Keratinocyte (primary cell): ENCODE results near the gene GPX3. TPM values are rescaled to one million over a fixed set of nuclear protein-coding genes. Genes with fewer than 3 reads are reported as not detected.

Experiments used
- DNase-seq: peaks from one replicate; pipeline ENCODE4 v3.0.0-alpha.2; 2011; ENCODE audit warnings: low read depth, missing footprints, low spot score
- FAIRE-seq: peaks from 2 replicates; lab custom pipeline; 2011; peaks lifted over from hg19 to GRCh38; lab: Jason Lieb, UNC
- H2AFZ ChIP-seq: 2 replicates; pipeline ENCODE4 v1.6.0; 2012; ENCODE audit warnings: low read length, control low read depth, inconsistent platforms; ENCODE audit not compliant: control insufficient read depth
- H3K27ac ChIP-seq: 2 replicates; pipeline ENCODE4 v1.5.1; 2011; ENCODE audit warnings: low read length; ENCODE audit not compliant: control insufficient read depth, insufficient read depth
- H3K27me3 ChIP-seq: 3 replicates; pipeline ENCODE4 v1.6.0; 2011; ENCODE audit warnings: low read length; ENCODE audit not compliant: control insufficient read depth, insufficient read depth; ENCODE audit errors: extremely low read depth
- H3K36me3 ChIP-seq, 2 experiments: 2 replicates in 1 of 2; 3 replicates in 1 of 2; pipeline ENCODE4 v1.5.1; 2011; ENCODE audit warnings: low read length in 2 of 2, mild to moderate bottlenecking in 1 of 2; ENCODE audit not compliant: control insufficient read depth in 2 of 2, insufficient read depth in 2 of 2; ENCODE audit errors: extremely low read depth in 1 of 2
- H3K4me1 ChIP-seq: 3 replicates; pipeline ENCODE4 v1.5.1; 2011; ENCODE audit warnings: low read length; ENCODE audit not compliant: control insufficient read depth, insufficient read depth; ENCODE audit errors: extremely low read depth
- H3K4me2 ChIP-seq: 3 replicates; pipeline ENCODE4 v1.6.0; 2011; ENCODE audit warnings: low read depth, low read length; ENCODE audit not compliant: control insufficient read depth, insufficient read depth; ENCODE audit errors: extremely low read depth
- H3K4me3 ChIP-seq, 3 experiments: fragments of 200-600 bp in 1 of 3; sonication (generic) in 1 of 3; 2 replicates in 2 of 3; 3 replicates in 1 of 3; pipeline ENCODE4 v1.5.1; 2011 to 2016; ENCODE audit warnings: low read length in 3 of 3, mild to moderate bottlenecking in 3 of 3, control low read depth in 2 of 3, inconsistent platforms in 1 of 3, low read depth in 1 of 3, mixed read lengths in 1 of 3, mixed run types in 1 of 3, moderate library complexity in 1 of 3; ENCODE audit not compliant: control insufficient read depth in 2 of 3, insufficient read depth in 2 of 3; ENCODE audit errors: extremely low read depth in 1 of 3
- H3K79me2 ChIP-seq: 2 replicates; pipeline ENCODE4 v1.6.0; 2012; ENCODE audit warnings: low read length; ENCODE audit not compliant: control insufficient read depth, insufficient read depth
- H3K9ac ChIP-seq: 3 replicates; pipeline ENCODE4 v1.6.0; 2011; ENCODE audit warnings: low read length; ENCODE audit not compliant: control insufficient read depth, insufficient read depth; ENCODE audit errors: extremely low read depth
- H3K9me1 ChIP-seq: 3 replicates; pipeline ENCODE4 v1.6.0; 2011; ENCODE audit warnings: low read length; ENCODE audit not compliant: control insufficient read depth, insufficient read depth; ENCODE audit errors: extremely low read depth
- H3K9me3 ChIP-seq: 2 replicates; pipeline ENCODE4 v1.5.1; 2012; ENCODE audit warnings: low read depth, low read length; ENCODE audit not compliant: control insufficient read depth
- H4K20me1 ChIP-seq: 3 replicates; pipeline ENCODE4 v1.6.0; 2011; ENCODE audit warnings: low read length; ENCODE audit not compliant: control insufficient read depth, insufficient read depth; ENCODE audit errors: extremely low read depth
- CTCF ChIP-seq, 3 experiments: IDR thresholded peaks in 1 of 3; conservative IDR thresholded peaks in 1 of 3; optimal IDR thresholded peaks in 1 of 3; 2 replicates in 2 of 3; 3 replicates in 1 of 3; pipeline versions ENCODE3 to v1.5.1; 2011; ENCODE audit warnings: low read length in 3 of 3, mild to moderate bottlenecking in 3 of 3, moderate library complexity in 2 of 3, control low read depth in 1 of 3, inconsistent platforms in 1 of 3; ENCODE audit not compliant: insufficient read depth in 2 of 3; ENCODE audit errors: extremely low read depth in 1 of 3
- EZH2 ChIP-seq: IDR thresholded peaks from one replicate; pipeline ENCODE4 v1.6.1; 2012; ENCODE audit warnings: inconsistent platforms, mild to moderate bottlenecking, low read length, moderate library complexity
- dilution Hi-C: fragments of 300-500 bp; cut with MboI; formaldehyde crosslinking; loops from one replicate; pipeline ENCODE4 v1.7.0; 2020; ENCODE audit warnings: low sequenced_read_pairs; ENCODE audit not compliant: extremely low pct_ligation_motif_present
- polyA plus RNA-seq, 5 experiments: library from polyadenylated mRNA; depleted of rRNA in 3 of 5; stranded (reverse) in 3 of 5; stranded (forward) in 1 of 5; unstranded in 1 of 5; fragments of >200 nt; gene quantifications; 1 replicate in 1 of 5; 2 replicates in 3 of 5; 3 replicates in 1 of 5; pipeline versions ENCODE4 v1.2.1 to v1.2.3, GENCODE V29; 2011 to 2012; ENCODE audit warnings: missing spikeins in 2 of 5, low read depth in 1 of 5, low replicate concordance in 1 of 5

GPX3 gene
- polyA plus RNA-seq, 1 donor (not counting 4 experiments of a cell fraction or from before 2014, with no cell fraction given), result 120 TPM

GRCh38 chr5:151027961-151028479 lies 7.6 kb downstream of the GPX3 start:
- DNase-seq (no peak), FAIRE-seq (no peak)
- Histone ChIP-seq H4K20me1 (no peaks in the 10 kb centered on the region), H3K4me3 (no peak overlapping the region), H3K27me3 (no peaks in the 10 kb centered on the region), H3K9me3 (no peaks in the 10 kb centered on the region), H2AFZ (no peak overlapping the region), H3K36me3 (peaks cover 34 to 46% of the 10 kb centered on the region in 2 experiments), H3K27ac (no peak overlapping the region), H3K4me1 (peaks cover 18% of the 10 kb centered on the region), H3K79me2 (no peaks in the 10 kb centered on the region), H3K9ac (no peak overlapping the region), H3K4me2 (no peak overlapping the region), H3K9me1 (no peaks in the 10 kb centered on the region)
- TF ChIP-seq CTCF (optimal IDR thresholded peaks at IDR 0.05 in 1 of 3, IDR thresholded peaks at IDR 0.05 in 1 of 3, conservative IDR thresholded peaks at IDR 0.05 in 1 of 3; ENCODE audit: extremely low read depth in 1 of 3, insufficient read depth in 2 of 3, low read length in 3 of 3) (no peak), EZH2 (no peak)
- dilution Hi-C loops, result no loop called here

GRCh38 chr5:151028717-151029116 lies 8.3 kb downstream of the GPX3 start:
- no peak for TF ChIP-seq CTCF (optimal IDR thresholded peaks at IDR 0.05 in 1 of 3, IDR thresholded peaks at IDR 0.05 in 1 of 3, conservative IDR thresholded peaks at IDR 0.05 in 1 of 3; ENCODE audit: extremely low read depth in 1 of 3, insufficient read depth in 2 of 3, low read length in 3 of 3)
- TF ChIP-seq EZH2, result no peak
- Histone ChIP-seq H3K9ac (no peak overlapping the region), H3K9me1 (no peaks in the 10 kb centered on the region), H3K79me2 (no peaks in the 10 kb centered on the region), H3K4me2 (no peak overlapping the region), H3K9me3 (no peaks in the 10 kb centered on the region), H3K4me1 (peaks cover 11% of the 10 kb centered on the region), H2AFZ (no peak overlapping the region), H3K27ac (no peak overlapping the region), H3K4me3 (no peak overlapping the region), H3K36me3 (peaks cover 35 to 51% of the 10 kb centered on the region in 2 experiments), H4K20me1 (no peaks in the 10 kb centered on the region), H3K27me3 (no peaks in the 10 kb centered on the region)
- dilution Hi-C loops, result no loop called here
- no peak for DNase-seq
- no peak for FAIRE-seq
